Neuron (in vitro differentiated cells): Measurements from ENCODE around the gene NPIPA5.
"Not testable (repeated sequence)": the region's sequence is repeated elsewhere in the genome, so short reads cannot be mapped to it uniquely, and the experiment has no call there.

ENCODE experiments used
- H2AFZ ChIP-seq: one replicate; pipeline ENCODE4 v1.6.1; 2013; ENCODE audit warnings: low read depth, mild to moderate bottlenecking, inconsistent platforms, low read length, moderate library complexity
- H3K27me3 ChIP-seq: one replicate; pipeline ENCODE4 v1.6.1; 2013; ENCODE audit warnings: low read length; ENCODE audit not compliant: insufficient read depth
- H3K36me3 ChIP-seq: one replicate; pipeline ENCODE4 v1.6.1; 2013; ENCODE audit warnings: low read length; ENCODE audit not compliant: insufficient read depth
- H3K4me1 ChIP-seq: one replicate; pipeline ENCODE4 v1.6.1; 2013; ENCODE audit warnings: low read length; ENCODE audit not compliant: insufficient read depth
- H3K4me3 ChIP-seq: 2 replicates; pipeline ENCODE4 v1.5.1; 2013; ENCODE audit warnings: mild to moderate bottlenecking, low read length, moderate library complexity
- H3K9me3 ChIP-seq: one replicate; pipeline ENCODE4 v1.6.1; 2013; ENCODE audit warnings: low read length

The NPIPA5 gene

DNA sequence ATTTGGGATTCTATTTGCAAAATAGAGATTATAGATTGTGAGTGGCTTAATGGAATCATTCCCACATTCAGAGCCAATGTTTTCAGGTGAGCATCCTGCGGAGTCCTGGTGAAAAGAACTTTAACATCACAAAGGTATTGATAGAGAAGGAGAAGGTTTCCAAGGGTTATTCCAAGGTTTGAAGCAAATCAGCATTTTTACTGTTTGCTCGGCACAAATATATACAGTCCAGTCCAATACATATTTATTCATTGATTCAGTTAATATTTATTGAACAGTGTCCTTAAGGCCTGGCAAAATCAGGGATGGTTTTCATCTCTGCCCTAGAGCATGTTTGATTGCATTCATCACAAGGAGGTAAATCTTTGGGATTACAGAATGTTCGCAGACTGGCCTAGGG is 23.9 kb upstream of the NPIPA5 start:
- Histone ChIP-seq H3K36me3 (no peaks in the 10 kb centered on the region), H3K4me1 (no peaks in the 10 kb centered on the region)

DNA sequence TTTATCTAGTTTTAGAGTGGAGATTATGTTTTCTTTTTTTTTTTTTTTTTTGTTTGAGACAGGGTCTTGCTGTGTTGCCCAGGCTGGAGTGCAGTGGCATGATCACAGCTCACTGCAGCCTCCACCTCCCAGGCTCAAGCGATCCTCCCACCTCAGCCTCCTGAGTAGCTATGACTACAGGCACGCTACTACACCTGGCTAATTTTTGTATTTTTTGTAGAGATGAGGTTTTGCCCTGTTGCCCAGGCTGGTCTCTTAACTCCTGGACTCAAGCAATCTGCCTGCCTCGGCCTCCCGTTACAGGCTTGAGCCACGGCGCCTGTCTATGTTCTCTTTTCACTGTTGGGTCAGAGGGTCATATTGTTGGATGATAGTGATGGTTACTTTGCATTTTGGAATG is 22.2 kb upstream of the NPIPA5 start:
- H3K36me3 ChIP-seq, H3K4me1 ChIP-seq, H3K9me3 ChIP-seq, H3K4me3 ChIP-seq, H3K27me3 ChIP-seq, H2AFZ ChIP-seq: not testable (repeated sequence)

More for the DNA sequence above, 23.9 kb upstream of the NPIPA5 start:
- Histone ChIP-seq H2AFZ (no peak overlapping the region), H3K4me3 (no peak overlapping the region), H3K9me3 (no peaks in the 10 kb centered on the region), H3K27me3 (peaks cover 5% of the 10 kb centered on the region)

DNA sequence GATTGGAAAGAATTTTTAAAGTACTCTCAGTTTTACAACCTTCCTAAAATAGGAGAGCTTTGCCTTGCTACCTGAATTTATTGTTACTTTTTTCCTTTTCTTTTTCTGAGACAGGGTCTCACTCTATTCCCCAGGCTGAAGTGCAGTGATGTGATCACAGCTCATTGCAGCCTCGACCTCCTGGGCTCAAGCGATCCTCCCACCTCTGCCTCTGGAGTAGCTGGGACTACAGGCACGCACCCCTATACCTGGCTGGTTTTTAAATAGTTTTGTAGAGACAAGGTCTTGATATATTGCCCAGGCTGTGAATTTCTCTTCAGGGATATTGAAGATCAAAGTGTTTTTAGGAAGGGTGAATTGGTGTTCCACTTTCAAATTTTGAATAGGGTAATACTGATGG is 21.2 kb upstream of the NPIPA5 start:
- no peaks in the 10 kb centered on the region for H3K36me3 ChIP-seq
- H3K4me3 ChIP-seq, result no peak overlapping the region
- no peak overlapping the region for H2AFZ ChIP-seq
- no peaks in the 10 kb centered on the region for H3K9me3 ChIP-seq
- no peaks in the 10 kb centered on the region for H3K4me1 ChIP-seq
- H3K27me3 ChIP-seq, result peaks cover 5% of the 10 kb centered on the region

DNA sequence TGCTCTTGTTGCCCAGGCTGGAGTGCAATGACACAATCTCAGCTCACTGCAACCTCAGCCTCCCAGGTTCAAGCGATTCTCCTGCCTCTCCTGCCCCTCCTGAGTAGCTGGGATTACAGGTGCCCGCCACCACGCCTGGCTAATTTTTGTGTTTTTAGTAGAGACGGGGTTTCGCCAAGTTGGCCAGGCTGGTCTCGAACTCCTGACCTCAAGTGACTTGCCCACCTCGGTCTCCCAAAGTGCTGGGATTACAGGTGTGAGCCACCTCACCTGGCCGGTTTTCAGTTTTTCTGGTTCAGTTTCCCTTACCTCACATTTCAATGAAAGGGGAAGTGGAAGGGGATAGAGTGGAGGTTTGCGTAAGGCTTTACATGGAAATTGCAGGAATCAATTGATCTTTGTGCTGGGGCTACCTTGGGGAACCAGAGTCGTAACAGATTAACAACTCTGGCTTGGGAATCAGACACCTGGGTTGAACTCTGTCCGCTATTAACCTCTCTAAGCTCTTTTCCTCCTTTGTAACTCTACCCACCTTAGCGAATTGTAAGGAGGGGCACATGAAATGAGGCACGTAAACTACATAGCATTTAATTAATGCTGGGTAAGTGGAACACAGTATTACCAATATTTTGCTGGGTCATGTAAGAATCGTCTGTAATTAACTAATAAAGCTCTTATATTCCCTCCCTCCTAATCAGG is 20.7 kb upstream of the NPIPA5 start:
- H3K27me3 ChIP-seq, result peaks cover 5% of the 10 kb centered on the region
- H3K9me3 ChIP-seq, result no peaks in the 10 kb centered on the region
- H2AFZ ChIP-seq, result no peak overlapping the region
- H3K4me1 ChIP-seq, result no peaks in the 10 kb centered on the region
- no peaks in the 10 kb centered on the region for H3K36me3 ChIP-seq
- no peak overlapping the region for H3K4me3 ChIP-seq

DNA sequence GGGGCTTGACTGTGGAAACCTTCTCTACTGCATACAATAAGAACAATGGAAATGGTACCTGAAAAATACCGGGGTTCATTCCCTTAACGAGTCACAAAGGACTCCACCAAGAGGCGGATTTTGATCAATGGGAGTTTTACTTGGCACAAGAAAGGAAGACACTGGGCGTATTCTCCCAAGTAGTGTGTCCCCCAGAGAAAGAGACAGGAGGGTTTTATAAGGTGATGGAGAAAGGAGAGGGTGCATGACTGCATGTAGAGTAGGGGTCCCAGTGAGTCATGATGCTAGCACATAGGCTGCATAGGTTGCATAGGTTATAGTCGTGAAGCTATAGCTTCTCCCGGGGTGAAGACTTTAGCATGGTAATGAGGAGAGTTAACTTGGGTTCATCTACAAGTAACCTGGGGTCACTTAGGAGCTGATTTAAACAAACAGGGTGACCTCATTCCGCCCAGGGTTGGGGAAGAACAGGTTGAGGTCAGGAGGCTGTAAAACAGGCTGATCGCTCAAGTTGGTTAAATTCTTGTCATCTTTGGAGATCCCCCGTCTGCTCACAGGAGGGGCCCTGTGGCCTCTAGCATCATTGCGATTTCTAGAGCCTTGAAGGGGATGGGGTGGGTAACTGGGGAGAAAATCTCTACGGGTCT is 19.0 kb upstream of the NPIPA5 start:
- Histone ChIP-seq H3K27me3 (peaks cover 5% of the 10 kb centered on the region), H3K4me3 (no peak overlapping the region)

DNA sequence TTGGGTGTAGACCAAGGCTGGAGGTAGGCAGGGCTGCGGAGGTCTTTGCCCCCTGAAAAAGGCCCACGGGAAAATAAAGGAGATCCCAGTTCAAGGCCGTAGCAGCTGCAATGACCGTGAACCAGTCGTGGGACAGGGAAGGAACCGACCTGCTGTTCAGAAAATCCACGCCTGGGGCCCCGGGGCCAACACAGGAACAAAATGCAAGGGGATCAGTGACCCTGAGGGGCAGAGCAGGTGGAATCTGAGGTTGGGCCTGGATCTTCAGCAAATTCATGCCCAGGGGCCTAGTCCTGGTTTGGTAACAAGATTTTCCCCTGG is 18.4 kb upstream of the NPIPA5 start:
- not testable (repeated sequence) for H3K4me3 ChIP-seq, H2AFZ ChIP-seq, H3K9me3 ChIP-seq, H3K36me3 ChIP-seq, H3K4me1 ChIP-seq, H3K27me3 ChIP-seq

More for the DNA sequence above, 19.0 kb upstream of the NPIPA5 start:
- Histone ChIP-seq H3K36me3 (no peaks in the 10 kb centered on the region), H3K4me1 (no peaks in the 10 kb centered on the region), H3K9me3 (no peaks in the 10 kb centered on the region), H2AFZ (no peak overlapping the region)

DNA sequence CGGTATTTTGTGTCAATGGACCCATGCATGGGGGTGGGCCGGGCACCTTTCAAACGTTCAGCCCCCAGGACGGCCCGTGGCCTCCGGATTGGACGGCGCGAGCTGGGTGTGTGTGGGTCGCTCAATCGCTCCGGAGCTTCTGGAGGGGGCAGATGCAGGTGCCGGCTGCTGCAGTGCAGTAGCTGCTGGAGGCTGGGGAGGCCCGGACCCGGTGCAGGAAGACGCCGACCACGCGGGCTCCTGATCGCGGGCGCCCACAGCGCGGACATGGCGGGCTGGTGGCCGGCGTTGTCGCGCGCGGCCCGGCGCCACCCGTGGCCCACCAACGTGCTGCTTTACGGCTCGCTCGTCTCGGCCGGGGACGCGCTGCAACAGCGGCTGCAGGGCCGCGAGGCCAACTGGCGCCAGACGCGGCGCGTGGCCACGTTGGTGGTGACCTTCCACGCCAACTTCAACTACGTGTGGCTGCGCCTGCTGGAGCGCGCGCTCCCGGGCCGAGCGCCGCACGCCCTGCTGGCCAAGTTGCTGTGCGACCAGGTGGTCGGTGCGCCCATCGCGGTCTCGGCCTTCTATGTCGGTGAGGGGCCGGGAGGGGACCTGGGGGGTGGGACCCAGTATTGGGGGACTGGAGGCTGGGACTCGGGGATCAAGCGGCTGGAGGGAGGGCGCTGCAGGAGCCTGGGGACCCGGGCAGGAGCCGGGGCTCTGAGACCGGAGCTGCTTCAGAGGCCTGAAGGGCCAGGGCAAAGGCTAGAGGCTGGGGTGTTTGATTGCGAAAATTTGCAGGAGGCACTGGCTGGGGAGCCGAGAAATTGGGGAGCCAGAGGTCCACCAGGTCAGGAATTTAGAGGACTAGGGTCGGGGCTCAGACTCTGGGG is 17.8 kb upstream of the NPIPA5 start, which contains the start of gene MPV17L:
Gene MPV17L (plus strand): TSS at position 124 of the 878 bp plus-strand sequence. CDS start 144 bp downstream, at position 268.
- not testable (repeated sequence) for H3K4me3 ChIP-seq, H3K27me3 ChIP-seq, H3K4me1 ChIP-seq, H3K36me3 ChIP-seq, H3K9me3 ChIP-seq, H2AFZ ChIP-seq

DNA sequence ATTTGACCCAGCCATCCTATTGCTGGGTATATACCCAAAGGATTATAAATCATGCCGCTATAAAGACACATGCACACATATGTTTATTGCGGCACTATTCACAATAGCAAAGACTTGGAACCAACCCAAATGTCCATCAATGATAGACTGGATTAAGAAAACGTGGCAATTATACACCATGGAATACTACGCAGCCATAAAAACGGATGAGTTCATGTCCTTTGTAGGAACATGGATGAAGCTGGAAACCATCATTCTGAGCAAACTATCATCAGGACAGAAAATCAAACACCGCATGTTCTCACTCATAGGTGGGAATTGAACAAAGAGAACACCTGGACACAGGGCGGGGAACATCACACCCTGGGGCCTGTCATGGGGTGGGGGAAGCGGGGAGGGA is 14.9 kb upstream of the NPIPA5 start:
- H3K27me3 ChIP-seq, H3K4me1 ChIP-seq, H3K9me3 ChIP-seq, H3K36me3 ChIP-seq, H3K4me3 ChIP-seq, H2AFZ ChIP-seq: not testable (repeated sequence)

DNA sequence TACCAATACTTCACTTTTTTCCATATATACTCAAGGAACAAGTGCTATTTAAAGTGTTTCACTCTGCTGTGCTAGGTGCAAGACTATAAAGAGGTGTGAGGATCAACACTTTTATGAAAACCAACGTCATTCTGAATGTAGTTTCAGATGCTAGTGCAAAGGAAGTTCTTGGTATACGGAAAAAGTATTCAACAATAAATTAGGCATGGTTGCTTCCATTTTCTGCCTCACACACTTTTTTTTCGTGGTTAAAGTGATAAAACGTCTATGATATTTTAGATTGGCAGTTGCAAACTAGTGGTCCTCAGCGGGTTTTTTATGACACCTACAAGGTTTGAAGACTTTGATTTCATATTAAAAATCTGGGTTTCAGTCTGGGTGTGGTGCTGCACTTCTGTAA is 11.8 kb upstream of the NPIPA5 start:
- H3K4me3 ChIP-seq, H2AFZ ChIP-seq: not testable (repeated sequence)

DNA sequence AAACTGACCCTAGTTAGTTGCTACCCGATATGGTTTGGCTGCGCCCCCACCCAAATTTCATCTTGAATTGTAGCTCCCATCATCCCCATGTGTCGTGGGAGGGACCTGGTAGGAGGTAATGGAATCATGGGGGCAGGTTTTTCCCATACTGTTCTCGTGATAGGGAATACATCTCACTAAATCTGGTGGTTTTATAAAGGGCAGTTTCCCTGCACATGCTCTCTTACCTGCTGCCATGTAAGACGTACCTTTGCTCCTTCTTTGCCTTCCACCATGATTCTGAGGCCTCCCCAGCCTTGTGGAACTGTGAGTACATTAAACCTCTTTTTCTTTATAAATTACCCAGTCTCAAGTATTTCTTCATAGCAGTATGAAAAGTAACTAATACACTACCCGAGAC is 10.0 kb upstream of the NPIPA5 start:
- H3K4me3 ChIP-seq, H3K4me1 ChIP-seq, H3K27me3 ChIP-seq, H3K36me3 ChIP-seq, H2AFZ ChIP-seq, H3K9me3 ChIP-seq: not testable (repeated sequence)

More for the DNA sequence above, 11.8 kb upstream of the NPIPA5 start:
- H3K36me3 ChIP-seq, H3K9me3 ChIP-seq, H3K4me1 ChIP-seq, H3K27me3 ChIP-seq: not testable (repeated sequence)

DNA sequence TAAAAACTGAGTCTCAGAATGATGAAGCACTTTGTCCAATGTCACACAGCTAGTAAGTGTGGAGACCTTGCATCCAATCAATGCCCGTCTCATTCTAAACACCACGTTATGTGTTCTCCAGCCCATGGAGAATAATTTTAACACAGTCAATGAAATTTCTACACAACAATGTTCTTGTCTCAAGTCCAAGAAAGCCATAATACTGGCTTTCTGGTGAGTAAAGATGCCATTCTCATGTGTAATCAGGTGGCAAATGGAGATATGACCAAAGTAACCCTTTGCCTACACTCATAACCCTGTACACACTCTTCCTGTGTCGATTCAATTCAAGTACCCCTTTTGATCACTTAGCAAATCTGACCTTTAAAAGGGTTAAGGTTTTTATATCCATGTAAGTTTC is 4.7 kb upstream of the NPIPA5 start:
- not testable (repeated sequence) for H3K4me3 ChIP-seq, H3K36me3 ChIP-seq, H3K27me3 ChIP-seq, H3K9me3 ChIP-seq, H3K4me1 ChIP-seq, H2AFZ ChIP-seq

DNA sequence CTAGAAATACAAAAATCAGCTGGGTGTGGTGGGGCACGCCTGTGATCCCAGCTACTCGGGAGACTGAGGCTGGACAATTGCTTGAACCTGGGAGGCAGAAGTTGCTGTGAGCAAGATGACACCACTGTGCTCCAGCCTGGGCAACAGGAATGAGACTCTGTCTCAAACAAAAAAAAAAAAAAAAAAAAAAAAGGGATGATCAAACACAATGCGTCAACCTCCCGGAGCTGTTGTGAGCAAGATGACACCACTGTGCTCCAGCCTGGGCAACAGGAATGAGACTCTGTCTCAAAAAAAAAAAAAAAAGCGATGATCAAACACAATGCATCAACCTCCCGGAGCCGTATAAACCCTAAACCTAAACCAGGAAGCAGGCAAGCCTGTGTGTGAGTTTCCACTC is 20.6 kb downstream of the NPIPA5 start:
- H3K36me3 ChIP-seq, H3K4me1 ChIP-seq, H3K9me3 ChIP-seq, H2AFZ ChIP-seq, H3K27me3 ChIP-seq, H3K4me3 ChIP-seq: not testable (repeated sequence)

DNA sequence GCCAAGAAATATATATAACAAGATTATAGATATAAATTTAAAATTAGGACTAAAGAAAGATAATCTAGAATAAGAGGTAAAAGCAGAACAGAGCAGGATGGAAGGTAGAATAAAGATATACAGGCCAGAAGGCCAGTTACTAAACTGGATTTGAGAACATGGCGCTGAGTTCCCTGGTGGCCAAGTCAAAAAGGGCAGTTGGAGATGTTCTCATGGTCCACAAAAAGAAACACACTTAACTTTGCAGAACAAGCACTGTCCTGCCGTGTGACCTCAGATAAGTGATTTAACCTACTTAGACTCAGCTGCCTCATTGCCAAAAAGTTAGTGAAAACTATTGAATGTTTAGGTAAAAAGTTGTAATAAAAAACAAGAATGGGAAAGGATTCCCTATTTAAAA is 23.2 kb downstream of the NPIPA5 start:
- not testable (repeated sequence) for H3K9me3 ChIP-seq, H3K4me3 ChIP-seq

More for the DNA sequence above, 23.2 kb downstream of the NPIPA5 start:
- H2AFZ ChIP-seq, H3K36me3 ChIP-seq, H3K27me3 ChIP-seq, H3K4me1 ChIP-seq: not testable (repeated sequence)
